HG03575 (cell line): ENCODE measurements around the gene TYW1B.
"Not testable (repeated sequence)": the region's sequence is repeated elsewhere in the genome, so short reads cannot be mapped to it uniquely, and the experiment has no call there.

ENCODE experiments used
- ATAC-seq: cut with Tn5 transposase; IDR thresholded peaks from one replicate; pipeline ENCODE4 v1.9.1; 2021; ENCODE audit not compliant: unreplicated experiment, insufficient number of reproducible peaks, low FRiP score; ENCODE audit errors: extremely low read depth

TYW1B gene

DNA sequence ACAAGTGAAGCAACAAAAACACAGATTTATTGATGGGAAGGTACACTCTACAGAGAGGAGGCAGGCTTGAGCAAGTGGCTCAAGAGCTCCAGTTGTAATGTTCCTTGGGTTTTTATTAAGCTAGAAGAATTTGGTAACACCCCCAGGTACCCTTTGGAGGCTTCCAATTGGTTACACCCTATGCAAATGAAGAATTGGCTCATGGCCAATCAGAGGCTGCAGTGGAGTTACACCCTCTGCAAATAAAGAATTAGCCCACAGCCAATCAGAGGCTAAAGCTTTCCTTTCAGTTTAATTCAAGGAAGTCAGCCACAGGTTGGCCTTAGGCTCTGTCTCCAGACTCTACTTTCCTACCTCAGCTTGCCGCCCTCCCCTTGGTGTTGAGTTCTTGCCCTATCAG, 10.3 kb downstream of the TYW1B start:
- ATAC-seq, result not testable (repeated sequence)

DNA sequence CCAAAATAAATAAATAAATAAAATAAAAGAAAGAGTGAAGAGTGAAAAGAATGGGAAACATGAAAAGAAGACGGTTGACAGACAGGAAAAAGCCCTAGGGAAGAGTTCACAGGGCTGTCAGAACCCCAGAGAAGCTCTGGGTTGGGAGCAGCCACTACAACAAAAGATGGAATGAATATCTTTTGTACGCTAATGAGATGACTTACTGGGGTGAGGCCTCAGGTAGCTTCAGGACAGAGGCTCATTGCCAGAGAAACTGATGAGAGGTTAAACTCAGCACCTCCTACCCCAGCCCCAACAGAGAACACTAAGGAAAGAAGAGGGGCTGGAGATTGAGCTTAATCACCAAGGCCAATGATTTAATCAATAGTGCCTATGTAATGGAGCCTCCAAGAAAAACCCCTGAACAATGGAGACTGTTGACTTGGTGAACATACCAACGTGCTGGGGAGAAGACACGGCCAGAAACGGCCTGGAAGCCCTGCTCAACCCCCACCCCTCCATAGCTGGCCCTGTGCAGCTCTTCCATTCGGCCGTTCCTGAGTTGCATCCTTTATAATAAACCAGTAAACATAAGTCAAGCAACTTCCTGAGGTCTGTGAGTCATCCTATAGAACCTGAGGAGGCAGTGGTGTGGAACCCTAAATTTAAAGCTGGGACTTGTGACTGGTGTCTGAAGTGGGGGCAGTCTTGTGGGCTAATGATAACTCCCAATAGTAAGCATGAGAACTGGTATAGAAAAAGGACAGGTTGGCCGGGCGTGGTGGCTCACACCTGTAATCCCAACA, 11.4 kb downstream of the TYW1B start:
- not testable (repeated sequence) for ATAC-seq

DNA sequence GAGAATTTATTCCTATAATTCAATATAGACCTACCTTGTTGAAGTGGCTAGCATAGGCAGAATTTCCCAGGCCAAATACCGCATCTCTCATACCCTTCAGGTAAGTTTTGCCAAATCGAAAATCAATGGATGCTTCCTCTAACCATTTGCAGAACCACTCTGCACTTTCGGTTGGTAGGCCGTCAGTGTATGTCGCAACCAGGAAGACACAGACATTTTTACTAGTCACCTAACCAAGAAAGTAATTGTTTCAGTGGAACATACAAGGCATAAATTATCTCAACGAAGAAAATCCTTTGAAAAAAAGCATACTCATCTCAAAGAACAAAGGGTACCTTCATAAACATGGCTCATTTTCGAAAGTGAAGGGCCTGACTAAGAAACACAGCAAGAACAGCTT, 17.6 kb downstream of the TYW1B start:
- not testable (repeated sequence) for ATAC-seq

DNA sequence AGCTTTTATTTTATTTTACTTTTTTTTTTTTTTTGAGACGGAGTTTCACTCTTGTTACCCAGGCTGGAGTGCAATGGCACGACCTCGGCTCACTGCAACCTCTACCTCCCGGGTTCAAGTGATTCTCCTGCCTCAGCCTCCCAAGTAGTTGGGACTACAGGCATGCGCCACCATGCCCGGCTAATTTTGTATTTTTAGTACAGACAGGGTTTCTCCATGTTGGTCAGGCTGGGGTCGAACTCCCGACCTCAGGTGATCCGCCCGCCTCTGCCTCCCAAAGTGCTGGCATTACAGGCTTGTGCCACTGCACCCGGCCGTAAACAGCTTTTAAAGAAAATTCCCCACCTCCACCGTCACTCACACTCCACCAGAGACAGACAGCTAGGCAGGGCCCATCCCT, 19.5 kb downstream of the TYW1B start:
- ATAC-seq, result not testable (repeated sequence)

DNA sequence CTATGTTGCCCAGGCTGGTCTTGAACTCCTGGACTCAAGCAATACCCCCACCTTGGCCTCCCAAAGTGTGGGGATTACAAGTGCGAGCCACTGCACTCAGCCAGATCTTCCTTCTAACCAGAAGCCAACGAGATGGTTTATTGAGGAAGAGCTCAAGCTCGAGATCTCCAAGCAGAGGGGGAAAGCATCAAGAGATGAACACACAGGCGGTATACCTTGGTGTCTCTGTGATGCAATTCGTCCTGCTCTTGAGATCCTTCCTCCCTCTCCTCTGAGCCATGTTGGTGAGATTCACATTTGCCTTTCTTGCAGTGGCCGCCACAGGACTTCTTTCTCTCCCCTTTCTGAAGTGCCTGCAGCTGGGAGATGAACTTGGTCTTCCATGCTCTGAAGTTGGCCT, 21.1 kb downstream of the TYW1B start:
- ATAC-seq, result not testable (repeated sequence)

DNA sequence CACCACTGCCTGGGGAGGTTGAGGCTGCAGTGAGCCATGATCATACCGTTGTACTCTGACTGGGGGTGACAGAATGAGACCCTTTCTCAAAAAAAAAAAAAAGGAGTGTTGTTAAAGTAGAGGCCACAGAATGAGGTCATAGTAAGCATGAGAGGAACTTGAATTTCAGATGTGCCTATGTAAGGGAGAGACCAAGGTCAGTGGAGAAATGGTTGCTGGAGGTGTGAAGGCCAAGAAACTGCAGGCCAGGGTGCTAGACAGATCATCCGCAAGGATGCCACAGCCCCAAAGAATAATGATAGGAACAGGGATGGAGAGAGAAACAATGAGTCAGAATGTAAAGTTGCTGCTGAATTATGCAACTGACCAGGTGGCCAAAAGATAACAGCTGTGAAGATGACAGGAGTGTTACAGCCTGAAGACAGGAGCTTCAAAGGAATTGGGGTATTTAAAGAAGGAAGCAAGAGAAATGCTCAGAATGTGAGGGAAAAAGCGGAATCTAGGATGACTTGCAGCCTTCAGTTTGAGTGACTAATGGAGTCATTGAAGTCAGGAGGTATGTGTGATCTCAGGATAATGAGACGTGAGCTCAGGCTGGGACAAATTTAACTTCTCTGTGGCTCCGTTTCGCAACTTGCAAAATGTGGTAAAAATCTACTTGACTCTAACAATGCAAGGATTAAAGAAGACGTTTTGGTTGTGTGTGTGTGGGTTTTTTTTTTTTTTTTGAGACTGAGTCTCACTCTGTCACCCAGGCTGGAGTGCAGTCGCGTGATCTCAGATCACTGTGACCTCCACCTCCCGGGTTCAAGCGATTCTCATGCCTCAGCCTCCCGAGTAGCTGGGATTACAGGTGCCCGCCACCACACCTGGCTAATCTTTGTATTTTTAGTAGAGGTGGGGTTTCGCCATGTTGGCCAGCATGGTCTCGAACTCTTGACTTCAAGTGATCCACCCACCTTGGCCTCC, 22.2 kb downstream of the TYW1B start:
- no peak for ATAC-seq

DNA sequence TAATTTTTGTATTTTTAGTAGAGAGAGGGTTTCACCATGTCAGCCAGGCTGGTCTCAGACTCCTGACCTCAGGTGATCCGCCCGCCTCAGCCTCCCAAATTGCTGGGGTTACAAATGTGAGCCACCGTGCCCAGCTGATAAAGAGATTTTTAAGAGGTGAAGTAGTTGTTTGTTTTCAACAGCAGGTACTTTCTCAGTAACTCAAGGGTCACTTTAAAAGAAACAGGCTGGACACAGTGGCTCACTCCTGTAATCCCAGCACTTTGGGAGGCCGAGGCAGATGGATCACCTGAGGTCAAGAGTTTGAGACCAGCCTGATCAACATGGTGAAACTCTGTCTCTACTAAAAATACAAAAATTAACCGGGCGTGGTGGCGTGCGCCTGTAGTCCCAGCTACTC, 24.2 kb downstream of the TYW1B start:
- ATAC-seq, result not testable (repeated sequence)

DNA sequence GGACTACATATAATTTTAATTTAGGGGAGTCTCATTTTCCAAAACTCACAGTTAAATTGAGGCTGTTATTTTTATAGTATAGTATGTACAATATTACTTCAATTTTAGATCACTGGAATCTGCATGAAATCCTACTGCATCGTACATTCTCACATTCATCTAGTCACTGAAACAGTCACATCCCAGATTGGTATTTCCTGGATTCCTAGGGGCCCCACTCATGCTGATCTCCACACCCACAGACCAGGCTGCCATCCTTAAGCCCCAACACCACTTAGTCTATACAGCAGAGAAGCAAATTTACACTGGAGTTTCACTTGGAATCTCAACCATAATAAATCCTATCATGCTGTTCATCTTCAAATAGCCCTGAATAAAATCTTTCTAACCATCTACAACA, 26.4 kb downstream of the TYW1B start:
- ATAC-seq, result not testable (repeated sequence)

DNA sequence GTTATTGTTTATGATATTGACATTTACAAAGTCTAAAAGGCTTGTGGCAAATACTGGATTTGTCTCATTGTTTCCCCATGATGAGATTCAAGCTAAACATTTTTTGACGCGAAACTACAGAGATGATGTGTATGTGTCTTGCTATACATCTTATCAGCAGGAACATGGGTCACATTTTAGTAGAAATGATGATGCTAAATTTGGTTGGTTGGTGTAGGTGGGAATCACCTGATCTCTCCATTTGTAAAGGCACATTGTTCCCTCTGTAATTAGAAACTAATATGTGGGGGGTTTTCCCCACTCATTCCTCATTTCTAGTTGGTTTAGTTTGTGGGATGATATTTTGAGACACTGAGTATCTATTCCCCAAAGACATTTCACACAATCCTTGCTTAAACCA, 32.6 kb downstream of the TYW1B start:
- ATAC-seq, result not testable (repeated sequence)

DNA sequence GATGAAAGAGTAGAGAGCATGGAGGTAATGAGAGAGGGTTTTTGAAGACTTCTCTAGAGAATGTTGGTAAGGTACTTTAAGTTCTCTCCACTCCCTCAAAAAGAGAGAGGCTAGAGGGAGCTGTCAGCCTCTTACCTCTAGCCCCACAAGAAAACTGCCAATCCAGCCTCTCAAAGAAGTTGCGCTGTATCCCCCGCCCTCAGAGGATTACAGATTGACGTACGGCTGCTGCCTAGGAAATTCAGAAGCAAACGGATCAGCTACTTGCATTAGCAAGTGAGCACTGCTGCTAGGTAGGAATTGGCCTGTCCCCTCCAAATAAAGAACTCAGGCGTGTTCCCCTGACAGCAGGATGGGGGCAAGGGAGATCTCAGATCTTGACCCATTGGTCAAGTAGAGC, 34.2 kb downstream of the TYW1B start:
- ATAC-seq, result no peak

DNA sequence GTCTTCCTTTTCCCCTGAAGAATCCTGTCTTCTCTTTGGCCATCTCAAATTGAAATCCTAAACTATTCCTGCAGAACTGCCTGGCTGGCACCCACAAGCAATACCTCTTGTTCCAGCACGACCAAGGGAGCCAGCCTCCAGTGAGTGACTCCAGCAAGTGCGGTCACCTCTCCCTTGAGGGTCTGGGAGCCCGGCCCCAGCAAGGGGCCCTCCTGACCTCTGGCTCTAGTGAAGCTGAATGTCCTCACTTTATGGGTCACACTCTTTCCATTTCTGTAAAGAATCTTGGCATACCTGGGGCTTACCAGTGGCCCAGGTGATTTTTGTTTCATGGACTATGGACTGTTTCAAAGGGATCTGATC, 37.3 kb downstream of the TYW1B start:
- ATAC-seq, result not testable (repeated sequence)

DNA sequence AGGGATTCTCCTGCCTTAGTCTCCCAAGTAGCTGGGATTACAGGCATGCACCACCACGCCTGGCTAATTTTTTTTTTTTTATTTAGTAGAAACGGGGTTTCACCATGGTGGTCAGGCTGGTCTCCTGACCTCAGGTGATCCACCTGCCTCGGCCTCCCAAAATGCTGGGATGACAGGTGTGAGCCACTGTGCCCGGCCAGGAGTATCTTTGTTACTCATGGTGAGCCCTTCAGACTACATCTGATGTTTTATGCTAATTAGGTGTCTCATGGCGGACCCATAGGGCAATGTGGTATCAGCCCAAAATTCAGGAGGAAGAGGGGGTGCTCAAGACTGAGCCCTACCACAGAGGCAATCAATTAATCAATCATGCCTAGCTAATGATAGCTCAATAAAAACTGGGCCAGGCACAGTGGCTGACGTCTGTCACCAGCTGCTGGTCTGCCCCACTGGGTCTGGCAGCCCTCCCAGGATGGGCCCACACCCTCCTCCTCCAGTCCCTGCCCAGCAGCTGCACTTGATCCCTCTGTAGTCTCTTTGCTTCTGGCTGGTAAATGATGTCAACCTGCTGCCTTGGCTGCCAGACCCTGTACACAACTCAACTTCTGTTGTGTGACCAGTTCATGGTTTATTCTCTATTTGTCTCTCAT, 37.8 kb downstream of the TYW1B start:
- ATAC-seq, result not testable (repeated sequence)

DNA sequence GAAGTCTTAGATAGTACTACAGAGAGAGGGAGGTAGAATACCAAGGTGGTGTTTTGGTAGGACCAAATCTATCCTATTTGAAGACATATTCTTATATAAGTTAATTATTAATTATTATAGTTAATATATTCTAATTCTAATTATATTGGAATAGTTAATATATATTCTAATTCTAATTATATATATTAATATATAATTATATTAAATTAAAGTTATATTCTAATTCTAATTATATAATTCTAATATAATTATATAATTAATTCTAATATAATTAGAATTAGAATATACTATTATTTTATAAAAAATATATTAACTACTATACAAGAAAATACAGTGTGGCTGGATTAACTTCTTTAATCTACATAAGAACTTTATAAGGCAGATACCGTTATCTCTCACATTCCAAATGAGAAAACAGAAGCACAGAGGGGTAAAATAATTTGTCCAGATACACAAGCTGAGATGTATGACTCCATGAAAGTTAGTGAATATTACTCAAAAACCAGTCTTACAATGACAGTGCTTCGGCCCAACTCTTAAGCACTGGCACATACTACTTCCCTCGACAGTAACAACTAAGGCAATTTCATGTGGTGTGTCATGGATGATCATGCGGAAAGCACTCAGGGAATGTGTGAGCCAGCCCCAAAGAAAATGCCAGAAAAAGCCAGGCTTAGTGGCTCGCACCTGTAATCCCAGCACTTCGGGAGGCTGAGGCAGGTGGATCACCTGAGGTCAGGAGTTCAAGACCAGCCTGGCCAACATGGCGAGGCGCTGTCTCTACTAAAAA, 42.6 kb downstream of the TYW1B start:
- no peak for ATAC-seq

DNA sequence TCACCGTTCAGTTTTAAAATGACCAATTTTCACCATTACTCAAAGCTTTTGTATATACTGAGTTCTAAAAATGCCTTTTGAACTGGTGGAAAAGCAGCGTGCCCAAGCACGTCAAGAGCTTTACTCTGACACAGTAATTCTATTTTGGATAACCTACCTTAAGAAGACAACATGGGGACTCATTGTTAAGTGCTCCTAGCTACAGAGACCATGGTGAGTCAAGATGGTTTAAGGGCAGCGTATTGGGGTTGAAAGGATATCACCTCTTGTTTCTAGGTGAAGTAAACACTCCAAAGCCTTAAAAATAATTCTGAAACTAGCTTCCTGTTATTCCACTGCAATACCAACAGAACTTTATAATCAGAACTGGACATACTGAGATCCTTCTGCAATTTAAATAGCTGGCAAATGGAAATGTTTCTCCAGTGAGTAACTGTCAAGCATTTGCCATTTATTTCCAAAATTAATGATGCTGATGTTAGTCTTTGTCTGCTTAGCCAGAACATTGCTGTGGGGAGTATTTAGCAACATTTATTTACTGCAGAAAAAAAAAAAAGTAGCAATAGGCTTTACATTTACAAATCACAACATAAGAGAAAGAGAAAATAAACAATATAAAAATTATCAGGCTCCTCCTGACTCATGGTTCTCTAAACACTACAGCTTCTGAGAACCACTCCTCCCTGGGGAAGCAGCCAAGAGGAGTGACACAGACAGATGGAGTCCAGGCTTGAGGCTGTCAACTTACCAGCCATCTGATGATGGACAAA, 44.2 kb downstream of the TYW1B start:
- not testable (repeated sequence) for ATAC-seq

DNA sequence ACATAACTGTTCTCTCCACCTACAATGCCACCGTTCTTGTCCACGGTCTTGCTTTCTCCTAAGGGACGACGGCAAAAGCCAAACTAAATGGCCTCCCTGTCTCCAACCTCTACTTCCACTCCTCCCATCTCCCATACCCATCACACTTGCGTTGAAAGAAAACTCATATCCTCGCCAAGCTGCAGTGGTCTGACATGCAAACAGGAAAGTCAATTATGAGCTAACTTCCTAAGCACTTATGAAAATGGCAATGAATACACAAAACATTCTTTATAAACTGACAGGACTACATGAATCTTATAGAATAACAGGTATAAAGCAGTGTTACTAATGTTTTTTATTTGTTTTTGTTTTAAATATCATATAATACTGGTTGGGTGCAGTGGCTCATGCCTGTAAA, 46.4 kb downstream of the TYW1B start:
- no peak for ATAC-seq

DNA sequence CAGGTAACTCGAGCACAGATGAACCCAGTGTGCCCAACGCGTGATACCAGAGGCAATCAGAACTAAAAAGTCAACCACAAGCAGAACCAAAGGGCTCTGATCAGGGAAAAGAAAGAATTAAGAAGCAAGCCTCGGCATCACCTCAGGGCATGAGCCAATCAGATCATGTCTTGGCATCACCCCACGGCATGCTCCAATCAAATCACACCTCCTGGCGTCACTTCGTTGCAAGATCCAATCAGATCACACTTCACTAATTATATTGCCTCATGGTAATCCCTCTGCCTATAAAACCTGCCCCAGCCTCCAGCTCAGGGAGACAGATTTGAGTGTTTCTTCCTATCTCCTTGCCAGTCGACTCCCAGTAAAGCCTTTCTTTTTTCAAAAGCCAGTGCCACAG, 46.8 kb downstream of the TYW1B start:
- ATAC-seq, result no peak

DNA sequence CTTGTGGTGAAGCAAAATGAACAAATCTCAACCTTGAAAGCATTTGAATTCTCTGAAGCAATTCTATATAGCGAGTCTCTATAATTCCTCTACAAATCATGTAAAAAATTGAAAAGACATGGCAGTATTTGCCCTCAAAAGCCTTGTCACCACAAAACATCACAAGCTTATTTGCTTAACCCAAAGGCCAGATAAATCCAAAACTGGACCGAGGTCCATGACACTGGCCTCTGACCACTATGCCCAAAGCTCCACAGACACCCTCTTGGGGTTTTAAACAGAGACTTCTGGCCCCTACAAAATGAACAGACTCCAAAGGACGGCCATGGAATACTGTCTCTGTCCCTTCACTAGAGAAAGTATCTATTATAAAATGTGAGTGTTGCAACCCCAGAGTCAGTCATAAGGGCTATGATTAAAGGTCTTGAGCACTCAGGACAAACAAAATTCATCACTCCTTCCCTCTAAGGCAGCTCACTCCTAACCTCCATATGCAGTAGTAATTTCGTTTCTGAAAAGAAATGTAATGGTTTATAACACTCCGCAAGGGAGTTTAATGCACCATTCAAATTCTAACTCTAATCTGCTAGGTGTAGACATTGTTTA, 47.6 kb downstream of the TYW1B start:
- not testable (repeated sequence) for ATAC-seq

DNA sequence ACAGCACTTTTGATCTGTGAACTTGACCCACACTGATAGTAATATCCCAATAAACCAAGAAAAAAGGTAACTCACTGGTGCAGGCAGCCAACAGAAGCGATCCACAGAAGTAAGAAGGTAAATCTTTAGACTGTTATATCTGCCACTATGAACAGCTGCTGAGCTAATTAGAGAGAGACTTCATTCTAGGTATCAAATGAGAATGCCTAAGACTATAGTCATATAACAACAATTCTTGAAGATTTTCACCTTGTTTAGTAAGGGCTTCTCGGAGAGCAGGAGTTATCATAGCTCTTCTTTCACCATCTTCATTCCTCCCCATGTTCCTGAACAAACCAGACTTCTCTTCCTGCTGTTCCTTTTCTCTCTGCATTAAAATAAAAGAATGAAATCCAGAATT, 50.8 kb downstream of the TYW1B start:
- not testable (repeated sequence) for ATAC-seq
